ENCODE results near the gene ARHGAP5. TPM values are rescaled to one million over a fixed set of nuclear protein-coding genes. Genes with fewer than 3 reads are reported as not detected.

Gene ARHGAP5
- total and polyA plus RNA-seq, 9 of the 15 experiments (the other 6 are each of a cell fraction or from before 2014, with no cell fraction given), result 3.1 to 21.8 (median 12.1) TPM

DNA sequence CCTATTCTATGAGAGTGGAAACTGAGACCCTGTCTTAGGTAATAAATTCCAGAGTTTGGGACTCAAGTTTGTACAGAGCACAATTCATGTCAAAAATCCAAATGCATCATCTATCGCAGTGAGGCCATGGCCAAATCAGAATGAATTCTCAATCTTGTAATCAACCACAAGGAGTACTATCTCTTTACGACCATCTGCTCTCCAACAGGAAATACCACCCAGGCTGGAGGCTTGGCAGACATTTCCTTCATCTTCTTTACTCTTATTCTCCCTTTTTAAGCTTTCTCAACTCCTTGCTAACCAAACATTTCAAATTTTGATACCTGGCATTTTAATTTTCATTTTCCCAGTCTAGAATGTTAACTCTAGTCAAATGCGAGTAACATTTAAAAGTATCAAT lies 92.1 kb downstream of the ARHGAP5 start:
- Histone ChIP-seq H3K9me3 (replicated peaks; ENCODE audit: control insufficient read depth, insufficient read depth, low read depth, low read length) (no peaks in the 10 kb centered on the region), H3K4me2 (ENCODE audit: insufficient read depth, low read length) (no peak overlapping the region), H3K9ac (ENCODE audit: insufficient read depth in 1 of 2, low read depth in 2 of 2, low read length in 2 of 2) (no peak overlapping the region), H3K4me1 (replicated peaks in 1 of 2; ENCODE audit: control insufficient read depth in 2 of 2, insufficient read depth in 2 of 2, low read length in 2 of 2) (no peaks in the 10 kb centered on the region; a peak in 1 of 5 replicates), H3K9me1 (ENCODE audit: control insufficient read depth, insufficient read depth, low read length) (no peaks in the 10 kb centered on the region), H3K36me3 (ENCODE audit: control insufficient read depth, insufficient read depth, low read length) (no peaks in the 10 kb centered on the region), H3K27ac (ENCODE audit: extremely low read depth, low read depth, low read length) (no peak overlapping the region), H4K20me1 (replicated peaks; ENCODE audit: control insufficient read depth, insufficient read depth, low read length) (no peaks in the 10 kb centered on the region), H3K27me3 (ENCODE audit: control insufficient read depth in 2 of 2, insufficient read depth in 2 of 2, low read length in 2 of 2) (no peaks in the 10 kb centered on the region), H2AFZ (ENCODE audit: low read depth, low read length) (no peak overlapping the region), H3K79me2 (ENCODE audit: control insufficient read depth, insufficient read depth, low read length) (no peaks in the 10 kb centered on the region), H3K4me3 (no peak overlapping the region)
- WGBS (ENCODE audit: insufficient coverage, low coverage, missing lambda C conversion rate), result 33% methylated on average over 3 of the region's 3 CpGs
- CTCF ChIA-PET (ENCODE audit: low intra/inter-chr PET ratio), result no interaction called here
- no peak for TF ChIP-seq RCOR1 (IDR thresholded peaks at IDR 0.05; ENCODE audit: borderline replicate concordance in 1 of 2, low read depth in 2 of 2, low read length in 2 of 2)
- TF ChIP-seq EWSR1 (IDR thresholded peaks at IDR 0.05; ENCODE audit: borderline replicate concordance, low read depth, partially characterized antibody), result no peak
- no peak for TF ChIP-seq ZNF717 (CRISPR knock-in tag; IDR thresholded peaks at IDR 0.05)
- intact Hi-C loops (cut with micrococcal nuclease) (no loop called here), in situ Hi-C loops (cut with MboI) (no loop called here)
- FAIRE-seq (no peak), ATAC-seq (no peak), DNase-seq (ENCODE audit: extremely low read depth in 1 of 4, low spot score in 3 of 4) (no peak)
- no TSS peak for BruUV-seq (replicated peaks)
- POLR2A ChIA-PET, result no interaction called here

- ATAC-seq, result no peak
- no peak for DNase-seq (ENCODE audit: extremely low read depth in 1 of 4, low spot score in 3 of 4)
- Histone ChIP-seq H3K9me1 (ENCODE audit: control insufficient read depth, insufficient read depth, low read length) (no peaks in the 10 kb centered on the region), H3K27me3 (ENCODE audit: control insufficient read depth in 2 of 2, insufficient read depth in 2 of 2, low read length in 2 of 2) (no peaks in the 10 kb centered on the region), H3K4me1 (replicated peaks in 1 of 2; ENCODE audit: control insufficient read depth in 2 of 2, insufficient read depth in 2 of 2, low read length in 2 of 2) (no peaks in the 10 kb centered on the region; a peak in 1 of 5 replicates), H4K20me1 (replicated peaks; ENCODE audit: control insufficient read depth, insufficient read depth, low read length) (no peaks in the 10 kb centered on the region), H3K79me2 (ENCODE audit: control insufficient read depth, insufficient read depth, low read length) (no peaks in the 10 kb centered on the region), H3K4me2 (ENCODE audit: insufficient read depth, low read length) (no peak overlapping the region), H3K9ac (ENCODE audit: insufficient read depth in 1 of 2, low read depth in 2 of 2, low read length in 2 of 2) (no peak overlapping the region), H3K36me3 (ENCODE audit: control insufficient read depth, insufficient read depth, low read length) (no peaks in the 10 kb centered on the region), H2AFZ (ENCODE audit: low read depth, low read length) (no peak overlapping the region), H3K9me3 (replicated peaks; ENCODE audit: control insufficient read depth, insufficient read depth, low read depth, low read length) (no peaks in the 10 kb centered on the region), H3K4me3 (no peak overlapping the region), H3K27ac (ENCODE audit: extremely low read depth, low read depth, low read length) (no peak overlapping the region)
- 54% methylated on average over 5 of the region's 5 CpGs for WGBS (ENCODE audit: insufficient coverage, low coverage, missing lambda C conversion rate)
- in situ Hi-C loops (cut with MboI) (no loop called here), intact Hi-C loops (cut with micrococcal nuclease) (no loop called here)
- ChIA-PET POLR2A (no interaction called here), CTCF (ENCODE audit: low intra/inter-chr PET ratio) (no interaction called here)
- no peak for FAIRE-seq
- BruUV-seq (replicated peaks), result no TSS peak
- no peak for TF ChIP-seq RBM22 (IDR thresholded peaks at IDR 0.05; ENCODE audit: low read depth, low read length, poor library complexity, severe bottlenecking)
- no peak for TF ChIP-seq ZBTB1 (CRISPR knock-in tag; IDR thresholded peaks at IDR 0.05; ENCODE audit: borderline replicate concordance, low read depth)
- TF ChIP-seq TOE1 (IDR thresholded peaks at IDR 0.05; ENCODE audit: borderline replicate concordance), result peak; percentile 46; the same call in 1 of the 2 replicates
- TF ChIP-seq TOE1 (CRISPR knock-in tag; IDR thresholded peaks at IDR 0.05; ENCODE audit: borderline replicate concordance, low read depth), result no peak
- peak; percentile 65; the same call in 1 of the 2 replicates for TF ChIP-seq RAD51 (IDR thresholded peaks at IDR 0.05; ENCODE audit: borderline replicate concordance, low read depth)
- no peak for TF ChIP-seq ADNP (tag; IDR thresholded peaks at IDR 0.05)
- no peak for TF ChIP-seq ZNF395 (CRISPR knock-in tag; IDR thresholded peaks at IDR 0.05)
- TF ChIP-seq SAP30 (IDR thresholded peaks at IDR 0.05; ENCODE audit: borderline replicate concordance, insufficient read depth, low read depth, low read length, poor library complexity, severe bottlenecking), result no peak
- no peak for TF ChIP-seq JUN (IDR thresholded peaks at IDR 0.05; ENCODE audit: borderline replicate concordance, low read depth, low read length)
- TF ChIP-seq JUN (CRISPR knock-in tag; IDR thresholded peaks at IDR 0.05; ENCODE audit: borderline replicate concordance), result no peak
Observed at GRCh38 chr14:32171469-32171868, 94.4 kb downstream of the ARHGAP5 start.

Measured in K562 (cell line).